ENCODE data around the gene SORCS2.
"Not testable (repeated sequence)": the region's sequence is repeated elsewhere in the genome, so short reads cannot be mapped to it uniquely, and the experiment has no call there.

The SORCS2 gene

DNA sequence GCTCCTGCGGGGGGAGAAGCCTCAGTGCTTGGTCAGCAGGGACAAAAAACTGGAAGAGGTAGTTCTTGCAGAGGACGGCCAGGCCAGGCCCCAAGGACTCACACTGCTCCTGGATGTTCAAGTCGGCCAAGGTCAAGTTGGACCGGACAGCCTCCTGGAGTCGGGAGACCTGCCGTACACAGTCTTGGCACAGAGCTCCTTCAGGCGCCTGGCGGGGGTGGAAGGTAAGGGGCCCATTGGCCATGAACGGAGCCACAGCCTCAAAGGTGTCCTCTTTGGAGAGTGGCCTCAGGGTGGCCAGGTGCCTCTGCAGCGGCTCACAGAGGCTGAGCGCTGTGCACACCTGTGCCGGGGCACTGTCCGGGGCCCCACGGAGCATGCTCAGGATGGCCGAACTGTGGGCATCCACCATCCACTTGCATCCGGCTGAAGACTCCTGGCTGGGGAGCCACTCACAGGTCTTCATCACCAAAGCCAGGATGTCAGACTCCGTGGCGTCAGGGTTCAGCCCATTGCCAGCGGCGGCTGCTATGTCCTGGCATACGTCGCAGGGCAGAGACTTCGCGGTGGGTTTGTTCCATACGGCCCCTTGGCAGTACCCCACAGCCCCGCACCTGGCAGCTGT, 241.9 kb downstream of the SORCS2 start:
- DNase-seq = no peak

- no peak for DNase-seq
Measured at GRCh38 chr4:7434766-7435150, 242.4 kb downstream of the SORCS2 start, which contains the start of gene PSAPL1. PSAPL1 (minus strand) TSS chr4:7434930; CDS start chr4:7434879, 51 bp downstream.

GRCh38 chr4:7435471-7436061, 243.2 kb downstream of the SORCS2 start:
- no peak for DNase-seq

GRCh38 chr4:7436256-7436655, 243.9 kb downstream of the SORCS2 start:
- DNase-seq = no peak

DNA sequence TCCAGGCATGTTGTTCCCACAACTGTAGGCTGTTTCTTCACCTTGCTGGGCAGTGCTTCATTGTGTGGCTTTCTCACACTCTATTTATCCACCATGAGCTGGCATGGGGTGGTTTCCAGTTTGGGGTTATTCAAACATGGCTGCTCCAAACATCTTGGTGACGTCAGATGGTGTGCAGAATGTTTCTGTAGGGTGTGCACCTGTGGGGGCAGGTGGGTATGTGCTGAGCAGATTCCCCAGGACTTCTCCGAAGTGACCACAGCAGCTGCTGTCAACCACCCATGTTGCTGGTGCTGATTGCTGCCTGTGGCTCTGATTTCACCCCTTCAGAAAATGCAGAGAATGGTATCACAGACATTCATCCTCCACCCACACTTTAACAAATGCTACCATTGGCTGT, 247.4 kb downstream of the SORCS2 start:
- DNase-seq = no peak

DNA sequence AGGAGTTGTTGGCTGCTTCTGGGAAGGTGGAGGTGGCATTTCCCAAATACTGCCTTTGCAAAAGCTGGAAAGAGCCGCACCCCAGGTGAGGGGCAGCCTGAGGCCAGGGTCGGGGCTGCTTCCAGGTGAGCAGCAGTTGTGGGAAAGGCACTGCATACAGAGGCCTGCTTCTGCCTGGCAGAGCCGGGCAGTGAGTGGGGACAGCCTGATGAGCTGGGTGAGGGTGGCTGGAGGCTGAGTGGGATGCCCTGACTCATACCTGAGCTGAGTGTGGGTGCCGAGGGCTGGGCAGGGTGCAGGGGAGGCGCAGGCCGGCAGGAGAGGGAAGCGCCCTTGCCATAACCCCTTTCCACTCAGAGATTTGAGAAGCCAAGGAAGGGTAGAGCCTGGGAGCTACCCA, 248.9 kb downstream of the SORCS2 start:
- DNase-seq = no peak

GRCh38 chr4:7442574-7443162, 250.3 kb downstream of the SORCS2 start:
- DNase-seq = no peak

GRCh38 chr4:7444314-7444713, 252.0 kb downstream of the SORCS2 start:
- no peak for DNase-seq

- no peak for DNase-seq
Measured at GRCh38 chr4:7444731-7445130, 252.4 kb downstream of the SORCS2 start.

GRCh38 chr4:7447236-7447635, 254.9 kb downstream of the SORCS2 start:
- no peak for DNase-seq

DNA sequence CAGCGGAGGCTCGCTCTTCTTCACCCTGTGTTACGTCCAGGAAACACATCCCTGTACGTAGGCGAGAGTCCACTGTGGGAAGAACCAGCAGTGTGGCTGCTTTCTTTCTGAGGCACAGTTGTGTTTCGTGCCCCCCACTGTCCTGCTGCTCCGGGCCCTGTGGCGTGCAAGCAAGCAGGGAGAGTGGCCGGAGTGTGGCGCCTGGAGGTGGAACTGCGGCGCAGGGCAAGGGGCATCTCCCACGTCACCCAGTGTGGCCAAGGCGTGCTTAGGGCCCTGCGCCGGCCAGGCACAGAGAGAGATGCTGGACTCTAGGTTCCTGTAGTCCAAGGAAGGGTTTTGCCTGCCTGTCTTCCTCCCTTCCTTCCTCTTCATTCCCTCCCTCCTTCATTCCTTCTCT, 255.7 kb downstream of the SORCS2 start:
- no peak for DNase-seq

DNA sequence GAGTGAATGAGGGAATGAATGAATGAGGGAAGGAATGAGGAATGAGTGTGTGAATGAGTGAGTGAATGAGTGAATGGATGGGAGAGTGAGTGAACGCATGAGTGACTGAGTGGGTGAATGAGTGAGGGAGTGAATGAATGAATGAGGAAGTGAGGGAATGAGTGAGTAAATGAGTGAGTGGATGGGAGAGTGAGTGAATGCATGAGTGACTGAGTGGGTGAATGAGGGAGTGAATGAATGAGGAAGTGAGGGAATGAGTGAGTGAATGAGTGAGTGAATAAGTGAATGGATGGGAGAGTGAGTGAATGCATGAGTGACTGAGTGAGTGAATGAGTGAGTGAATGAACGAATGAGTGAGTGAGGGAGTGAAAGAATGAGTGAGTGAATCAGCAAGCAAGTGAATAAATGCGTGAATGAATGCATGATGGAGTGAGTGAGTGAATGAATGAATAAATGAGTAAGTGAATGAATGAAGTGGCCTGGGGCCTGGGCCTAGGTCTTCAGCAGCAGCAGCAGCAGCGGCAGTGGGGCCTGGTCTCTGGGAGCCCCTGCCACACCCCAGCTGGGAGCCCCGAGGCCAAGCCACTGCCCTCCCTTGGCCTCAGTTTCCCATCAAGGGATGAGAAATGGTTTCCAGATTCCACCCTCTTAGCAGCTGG, 258.6 kb downstream of the SORCS2 start:
- no peak for DNase-seq

GRCh38 chr4:7451434-7451789, 259.1 kb downstream of the SORCS2 start:
- DNase-seq = no peak

DNA sequence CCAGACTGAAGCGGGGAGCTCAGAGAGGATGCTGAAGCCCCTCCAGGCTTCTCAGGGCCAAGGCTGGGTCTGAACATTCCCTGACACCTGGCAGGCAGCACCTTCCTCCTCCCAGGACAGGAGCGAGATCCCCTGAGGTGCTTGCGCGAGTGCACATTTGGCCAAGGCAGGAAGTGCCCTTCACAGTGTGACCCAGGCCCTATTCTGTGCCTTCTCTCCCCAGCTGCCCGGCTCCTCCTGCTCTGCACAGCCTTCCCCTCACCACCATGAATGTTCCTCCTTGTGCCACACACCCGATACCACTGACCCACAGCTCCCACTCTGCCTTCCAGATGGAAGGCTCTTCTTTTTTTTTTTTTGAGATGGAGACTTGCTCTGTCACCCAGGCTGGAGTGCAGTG, 259.5 kb downstream of the SORCS2 start:
- no peak for DNase-seq

DNA sequence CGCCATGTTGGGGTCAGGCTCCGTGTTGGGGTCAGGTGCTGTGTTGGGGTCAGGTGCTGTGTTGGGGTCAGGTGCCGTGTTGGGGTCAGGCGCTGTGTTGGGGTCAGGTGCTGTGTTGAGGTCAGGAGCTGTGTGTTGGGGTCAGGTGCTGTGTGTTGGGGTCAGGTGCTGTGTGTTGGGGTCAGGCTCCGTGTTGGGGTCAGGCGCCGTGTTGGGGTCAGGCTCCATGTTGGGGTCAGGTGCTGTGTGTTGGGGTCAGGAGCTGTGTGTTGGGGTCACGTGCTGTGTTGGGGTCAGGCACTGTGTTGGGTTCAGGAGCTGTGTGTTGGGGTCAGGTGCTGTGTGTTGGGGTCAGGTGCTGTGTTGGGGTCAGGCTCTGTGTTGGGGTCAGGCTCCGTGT, 260.5 kb downstream of the SORCS2 start:
- not testable (repeated sequence) for DNase-seq

- no peak for DNase-seq
Measured at GRCh38 chr4:7457201-7458065, 265.1 kb downstream of the SORCS2 start.

DNA sequence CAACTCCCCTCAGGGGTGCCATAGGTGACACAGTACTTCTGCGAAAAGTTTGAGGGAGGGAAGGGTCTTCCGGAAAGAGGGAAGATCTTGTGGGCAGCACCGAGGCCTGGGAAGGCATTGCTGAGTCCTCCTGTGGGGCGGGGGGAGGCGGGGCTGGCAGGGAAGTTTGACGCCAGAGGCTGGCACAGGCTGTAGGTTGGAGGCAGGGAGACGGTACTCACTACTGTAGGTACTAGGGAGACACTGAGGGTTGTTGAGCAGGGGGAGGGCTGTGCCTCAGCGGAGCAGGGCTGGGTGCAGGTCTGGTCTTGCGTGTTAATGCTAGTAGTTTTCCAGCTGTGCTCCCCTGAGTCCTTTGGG, 265.7 kb downstream of the SORCS2 start:
- DNase-seq = no peak

GRCh38 chr4:7458477-7458876, 266.1 kb downstream of the SORCS2 start:
- DNase-seq = no peak

GRCh38 chr4:7459471-7459870, 267.1 kb downstream of the SORCS2 start:
- no peak for DNase-seq

DNA sequence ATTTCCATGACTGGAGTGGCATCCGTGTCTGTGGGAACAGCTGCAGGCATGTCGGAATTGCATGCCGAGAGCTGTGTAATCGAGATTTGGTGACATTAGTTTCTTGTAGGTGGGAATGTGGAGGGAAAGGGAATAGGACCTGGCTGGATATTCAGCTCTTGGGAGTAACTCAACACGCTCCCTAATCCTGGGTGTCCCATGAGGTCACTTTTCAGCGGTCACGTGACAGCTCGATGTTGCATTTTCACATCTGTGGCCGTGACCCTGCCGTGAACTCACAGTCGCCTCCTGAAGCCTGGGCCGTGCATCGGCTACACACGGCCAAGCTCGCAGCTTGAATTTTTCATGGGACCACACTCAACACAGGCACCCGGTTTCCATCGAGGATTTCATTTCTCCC, 268.2 kb downstream of the SORCS2 start:
- DNase-seq = no peak

DNA sequence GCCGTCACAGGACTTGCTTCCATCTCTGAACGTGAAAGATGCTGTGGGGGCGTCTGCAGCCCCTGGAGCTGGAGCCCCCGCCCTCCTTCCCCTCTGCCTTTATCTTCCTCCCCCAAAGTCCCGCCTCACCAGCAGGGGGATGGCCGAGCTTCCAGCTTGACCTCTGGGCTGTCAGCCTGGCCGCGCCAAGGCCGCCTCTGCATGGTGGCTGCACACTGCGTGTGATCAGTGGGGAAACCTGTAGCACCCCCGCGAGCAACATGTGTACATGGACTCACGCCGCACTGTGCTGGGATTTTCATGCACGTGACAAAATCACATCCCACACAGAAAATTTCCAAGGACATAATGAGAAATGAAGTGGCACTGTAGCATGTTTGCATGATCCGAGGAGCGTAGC, 268.9 kb downstream of the SORCS2 start:
- DNase-seq = no peak

DNA sequence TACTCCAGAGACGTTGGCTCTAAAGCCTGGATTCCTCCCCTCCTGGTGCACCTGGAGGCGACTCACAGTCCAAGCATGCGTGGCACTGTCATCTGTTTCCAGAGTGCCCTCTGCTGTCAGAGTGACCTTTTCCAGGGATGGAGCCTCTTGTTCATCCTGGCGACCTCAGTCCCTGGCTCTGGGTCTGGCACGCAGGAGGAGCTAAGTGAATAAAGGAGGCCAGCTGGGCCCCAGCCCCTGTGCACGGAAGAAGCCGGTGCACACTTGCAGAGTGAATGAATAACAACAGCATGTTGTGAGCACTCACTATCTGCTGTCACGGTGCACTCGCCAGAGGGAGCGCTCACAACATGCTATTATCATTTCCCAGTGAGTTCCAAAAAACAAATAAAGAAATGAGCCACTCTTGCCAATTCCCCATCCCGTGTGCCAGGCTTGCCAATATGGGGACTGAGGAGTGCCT, 270.2 kb downstream of the SORCS2 start:
- peak; percentile 40 for DNase-seq

DNA sequence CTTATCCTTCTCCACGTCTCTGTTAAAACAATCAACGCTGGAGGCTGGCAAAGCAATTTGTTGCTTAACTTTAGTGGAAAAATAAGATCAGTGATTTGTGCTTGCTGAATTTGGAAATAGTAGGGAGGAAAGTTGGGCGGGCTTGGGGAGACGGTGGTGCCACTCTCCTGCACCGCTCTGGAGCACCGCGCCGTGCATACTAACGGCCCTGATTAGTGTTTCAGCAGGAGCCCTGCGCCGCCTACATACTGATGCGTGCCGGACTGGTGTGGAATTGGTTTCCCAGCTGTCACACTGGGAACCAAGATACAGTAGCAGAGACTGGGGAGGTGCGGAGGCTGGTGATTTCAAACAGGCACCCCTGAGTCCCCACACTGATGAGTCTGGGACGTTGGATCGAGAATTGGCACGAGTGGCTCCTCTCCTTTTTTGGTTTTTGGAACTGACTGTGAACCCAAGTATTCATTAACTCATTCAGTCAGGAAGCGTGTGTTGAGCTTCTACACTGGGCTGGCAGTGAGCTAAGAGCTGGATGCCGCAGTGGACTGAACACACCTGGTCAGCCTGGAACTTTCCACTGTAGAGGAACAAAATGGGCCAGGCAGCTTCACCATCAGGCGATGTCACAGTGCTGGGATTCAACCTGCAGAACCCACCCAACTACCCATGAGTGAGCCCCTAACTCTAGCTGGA, 271.4 kb downstream of the SORCS2 start:
- DNase-seq = no peak

Measured in NCI-H1694 treated with DMSO at 0.1 percent for 48 hours (cell line).